SK-N-SH treated with all-trans-retinoic acid at 6 μM for 48 hours (cell line): ENCODE measurements around the gene CDCP1.

ENCODE experiments used
- ZNF565 ChIP-seq: fragments of 450-650 bp; formaldehyde crosslinking; conservative IDR thresholded peaks from 2 replicates; pipeline ENCODE4 v1.5.0; 2020; ENCODE audit warnings: low read depth, mild to moderate bottlenecking, moderate library complexity
- ZNF70 ChIP-seq: fragments of 450-650 bp; formaldehyde crosslinking; IDR thresholded peaks from 2 replicates; pipeline ENCODE4 v1.5.0; 2020; ENCODE audit warnings: mild to moderate bottlenecking, moderate library complexity

DNA sequence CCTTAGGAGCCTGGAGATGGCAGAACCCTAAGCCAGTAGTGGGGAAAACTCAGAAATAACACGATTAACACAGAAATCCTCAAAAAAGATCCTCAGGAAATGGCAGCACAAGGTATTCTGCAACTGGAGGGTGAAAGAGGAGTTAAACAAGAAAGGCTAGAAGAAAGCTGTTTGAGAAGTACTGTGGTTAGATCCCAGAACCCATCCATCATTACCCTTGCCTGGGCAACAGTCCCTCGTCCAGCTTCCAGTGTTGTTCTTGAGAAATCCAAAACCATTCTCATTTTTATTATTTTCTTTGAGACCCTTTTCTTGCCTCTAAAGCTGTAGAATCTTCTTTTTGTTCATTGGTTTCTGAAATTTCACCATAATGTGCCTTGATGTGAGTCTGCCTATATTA lies 2.7 kb upstream of the CDCP1 start:
- no peak for TF ChIP-seq ZNF565
- TF ChIP-seq ZNF70 (CRISPR knock-in tag), result no peak
